Esophagus muscularis mucosa (tissue), 4 donors: ENCODE data around the gene BCHE. TPM values are rescaled to one million over a fixed set of nuclear protein-coding genes. Genes with fewer than 3 reads are reported as not detected.

Experiments used
- DNase-seq: peaks from one replicate; pipeline ENCODE4 v3.0.0-alpha.2; 2017; ENCODE audit errors: extremely low spot score
- H3K27ac ChIP-seq, 4 donors: fragments of 200-600 bp; sonication (generic); replicated peaks in 1 of 4; 1 replicate in 3 of 4; 2 replicates in 1 of 4; pipeline ENCODE4 v1.5.1; 2016 to 2019; ENCODE audit warnings: mild to moderate bottlenecking in 1 of 4
- H3K27me3 ChIP-seq, 4 donors: fragments of 200-600 bp; sonication (generic); one replicate each; pipeline versions ENCODE4 v1.5.1 to v1.6.0; 2016 to 2019
- H3K36me3 ChIP-seq, 4 donors: fragments of 200-600 bp; sonication (generic); one replicate each; pipeline ENCODE4 v1.5.1; 2016 to 2019
- H3K4me1 ChIP-seq, 4 donors: fragments of 200-600 bp; sonication (generic); one replicate each; pipeline ENCODE4 v1.5.1; 2016 to 2019
- H3K4me3 ChIP-seq, 4 donors: fragments of 200-600 bp; sonication (generic); 1 replicate in 2 of 4; 2 replicates in 2 of 4; pipeline ENCODE4 v1.5.1; 2016 to 2019; ENCODE audit warnings: mild to moderate bottlenecking in 4 of 4, moderate library complexity in 1 of 4
- H3K9me3 ChIP-seq, 4 donors: fragments of 200-600 bp; sonication (generic); 1 replicate in 3 of 4; 2 replicates in 1 of 4; pipeline ENCODE4 v1.5.1; 2016 to 2019
- EP300 ChIP-seq: sonication (generic); formaldehyde crosslinking; IDR thresholded peaks from one replicate; pipeline ENCODE4 v1.6.1; 2017; ENCODE audit warnings: antibody characterized with exemption
- POLR2A ChIP-seq: fragments of 450-650 bp; IDR thresholded peaks from one replicate; pipeline ENCODE4 v1.6.1; 2017; ENCODE audit warnings: antibody characterized with exemption, moderate library complexity, mild to moderate bottlenecking, low read depth
- POLR2AphosphoS5 ChIP-seq, 2 donors: sonication (generic); formaldehyde crosslinking; IDR thresholded peaks; one replicate each; pipeline ENCODE4 v1.6.1; 2017; ENCODE audit warnings: antibody characterized with exemption in 2 of 2
- WGBS: methylation state at CpG from one replicate; pipeline ENCODE4 v1.1.5; 2018; 5-methylcytosine and 5-hydroxymethylcytosine counted together
- intact Hi-C: fragments of 100-400 bp; cut with DNase I; formaldehyde crosslinking; loops from one replicate; pipeline ENCODE4 v1.15.1; 2023
- total RNA-seq, 4 donors: library from RNA; depleted of rRNA; stranded (reverse); fragments of >200 nt; gene quantifications; one replicate each; pipeline versions ENCODE4 v1.1.0 to v1.2.1, GENCODE V29; 2016
- TF ChIP-seq, protein P1 (sequence below), 3 experiments: fragments of 200-600 bp in 2 of 3; fragments of 450-650 bp in 1 of 3; sonication (generic) in 2 of 3; IDR thresholded peaks; one replicate each; pipeline ENCODE4 v1.5.1; 2017 to 2019; ENCODE audit warnings: antibody characterized with exemption in 3 of 3, mild to moderate bottlenecking in 2 of 3, moderate library complexity in 1 of 3

BCHE gene
- total RNA-seq, 4 donors from 2014 or later = 46.6 to 71.8 (median 49.0) TPM

DNA sequence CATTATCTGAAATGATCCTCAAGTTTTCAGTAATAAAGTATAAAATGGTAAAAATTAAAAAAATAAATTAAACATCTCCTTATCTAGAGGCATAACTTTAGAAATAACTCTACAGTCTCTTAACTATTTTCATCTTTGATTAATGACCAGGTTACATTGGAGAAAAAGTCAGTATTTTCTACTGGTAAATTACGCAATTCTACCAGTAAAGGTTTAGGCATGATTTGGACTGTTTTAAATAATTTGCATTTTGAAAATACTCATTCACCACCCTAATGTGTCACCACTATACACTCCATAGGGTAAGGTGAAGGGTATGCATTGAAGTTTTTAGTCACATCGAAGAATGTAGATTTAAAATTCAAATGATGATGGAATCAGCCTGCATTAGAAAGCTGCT is 45.9 kb upstream of the BCHE start:
- no peak overlapping the region for H3K27ac ChIP-seq
- no peak for DNase-seq
- WGBS = 90% methylated on average over 2 of the region's 2 CpGs
- H3K9me3 ChIP-seq = no peaks in the 10 kb centered on the region
- no peak overlapping the region for H3K4me3 ChIP-seq
- intact Hi-C loops = no loop called here
- no peaks in the 10 kb centered on the region for H3K36me3 ChIP-seq
- no peak for TF ChIP-seq POLR2AphosphoS5 (IDR thresholded peaks at IDR 0.05)
- H3K27me3 ChIP-seq = no peaks in the 10 kb centered on the region
- H3K4me1 ChIP-seq = no peaks in the 10 kb centered on the region

DNA sequence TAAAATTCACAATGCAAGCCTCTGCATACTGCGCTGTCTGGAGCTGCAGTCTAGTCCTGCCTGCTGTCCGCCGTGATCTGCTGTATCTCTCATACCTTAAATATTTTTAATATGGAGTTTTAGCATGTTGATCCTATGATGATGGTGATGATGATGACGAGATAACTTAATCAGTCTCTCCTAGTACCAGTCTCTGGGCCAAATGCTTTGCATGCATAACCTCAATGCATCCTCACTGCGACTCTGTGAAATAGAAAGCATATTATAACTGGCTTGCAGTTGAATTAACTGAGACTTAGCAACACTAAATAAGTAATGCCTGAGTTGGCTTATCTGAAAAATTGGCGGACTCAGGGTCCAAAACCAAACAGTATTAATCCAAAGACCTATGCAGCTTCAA is 38.4 kb upstream of the BCHE start:
- H3K36me3 ChIP-seq = no peaks in the 10 kb centered on the region
- no peak overlapping the region for H3K4me3 ChIP-seq
- peaks cover 0 to 1% (median 0%) of the 10 kb centered on the region in 4 donors for H3K9me3 ChIP-seq
- no peak for DNase-seq
- no peak overlapping the region for H3K27ac ChIP-seq
- TF ChIP-seq EP300 = no peak
- TF ChIP-seq, protein P1, sequence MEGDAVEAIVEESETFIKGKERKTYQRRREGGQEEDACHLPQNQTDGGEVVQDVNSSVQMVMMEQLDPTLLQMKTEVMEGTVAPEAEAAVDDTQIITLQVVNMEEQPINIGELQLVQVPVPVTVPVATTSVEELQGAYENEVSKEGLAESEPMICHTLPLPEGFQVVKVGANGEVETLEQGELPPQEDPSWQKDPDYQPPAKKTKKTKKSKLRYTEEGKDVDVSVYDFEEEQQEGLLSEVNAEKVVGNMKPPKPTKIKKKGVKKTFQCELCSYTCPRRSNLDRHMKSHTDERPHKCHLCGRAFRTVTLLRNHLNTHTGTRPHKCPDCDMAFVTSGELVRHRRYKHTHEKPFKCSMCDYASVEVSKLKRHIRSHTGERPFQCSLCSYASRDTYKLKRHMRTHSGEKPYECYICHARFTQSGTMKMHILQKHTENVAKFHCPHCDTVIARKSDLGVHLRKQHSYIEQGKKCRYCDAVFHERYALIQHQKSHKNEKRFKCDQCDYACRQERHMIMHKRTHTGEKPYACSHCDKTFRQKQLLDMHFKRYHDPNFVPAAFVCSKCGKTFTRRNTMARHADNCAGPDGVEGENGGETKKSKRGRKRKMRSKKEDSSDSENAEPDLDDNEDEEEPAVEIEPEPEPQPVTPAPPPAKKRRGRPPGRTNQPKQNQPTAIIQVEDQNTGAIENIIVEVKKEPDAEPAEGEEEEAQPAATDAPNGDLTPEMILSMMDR (IDR thresholded peaks at IDR 0.05) = no peak
- no peak for TF ChIP-seq POLR2AphosphoS5 (IDR thresholded peaks at IDR 0.05)
- no peak for TF ChIP-seq POLR2A
- no peaks in the 10 kb centered on the region for H3K27me3 ChIP-seq
- no peaks in the 10 kb centered on the region for H3K4me1 ChIP-seq
- intact Hi-C loops = no loop called here
- 90% methylated on average over 6 of the region's 6 CpGs for WGBS

DNA sequence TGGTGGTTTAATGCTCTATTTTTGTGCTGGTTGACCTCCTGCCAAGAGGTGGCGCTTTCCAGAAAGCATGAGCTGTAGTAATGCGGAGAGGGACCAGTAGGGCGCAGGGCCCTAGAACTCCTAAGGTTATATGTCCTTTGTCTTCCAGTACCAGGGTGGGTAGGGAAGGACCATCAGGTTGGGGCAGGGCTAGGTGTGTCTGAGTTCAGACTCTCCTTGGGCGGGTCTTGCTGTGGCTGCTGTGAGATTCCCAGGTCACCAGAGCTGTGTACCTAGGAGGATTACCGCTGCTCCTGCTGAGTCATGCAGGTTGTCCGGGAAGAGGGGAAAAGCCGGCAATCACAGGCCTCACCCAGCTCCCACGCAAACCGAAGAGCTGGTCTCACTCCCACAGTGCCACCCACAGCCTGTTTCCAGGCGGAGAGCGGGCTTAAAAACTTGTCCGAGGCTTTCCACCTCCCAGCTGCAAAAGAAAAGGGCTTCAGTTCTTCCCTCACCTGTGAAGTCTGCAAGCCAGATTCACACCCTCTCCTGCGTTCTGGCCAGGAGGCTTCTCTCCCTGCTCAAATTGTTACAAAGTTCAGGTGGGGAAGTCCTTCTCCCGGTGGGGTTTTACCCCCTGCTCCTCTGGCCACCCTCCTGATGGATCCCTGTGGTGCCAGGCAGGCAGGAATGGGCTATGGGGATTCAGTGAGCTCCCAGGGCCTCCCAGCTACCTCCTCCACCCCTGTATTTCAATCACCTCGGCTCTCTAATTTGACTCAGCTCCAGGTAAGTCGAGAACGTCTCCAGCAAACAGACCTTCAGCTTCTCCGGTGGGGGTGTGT is 37.7 kb upstream of the BCHE start:
- DNase-seq = no peak
- no peaks in the 10 kb centered on the region for H3K36me3 ChIP-seq
- H3K27ac ChIP-seq = no peak overlapping the region
- 93% methylated on average over 16 of the region's 18 CpGs for WGBS
- H3K4me1 ChIP-seq = no peaks in the 10 kb centered on the region
- peaks cover 0 to 6% (median 0%) of the 10 kb centered on the region in 4 donors for H3K9me3 ChIP-seq
- no peaks in the 10 kb centered on the region for H3K27me3 ChIP-seq
- TF ChIP-seq, protein P1 (IDR thresholded peaks at IDR 0.05) = no peak
- TF ChIP-seq EP300 (no peak), POLR2A (no peak), POLR2AphosphoS5 (IDR thresholded peaks at IDR 0.05) (no peak)
- no peak overlapping the region for H3K4me3 ChIP-seq
- intact Hi-C loops = no loop called here

DNA sequence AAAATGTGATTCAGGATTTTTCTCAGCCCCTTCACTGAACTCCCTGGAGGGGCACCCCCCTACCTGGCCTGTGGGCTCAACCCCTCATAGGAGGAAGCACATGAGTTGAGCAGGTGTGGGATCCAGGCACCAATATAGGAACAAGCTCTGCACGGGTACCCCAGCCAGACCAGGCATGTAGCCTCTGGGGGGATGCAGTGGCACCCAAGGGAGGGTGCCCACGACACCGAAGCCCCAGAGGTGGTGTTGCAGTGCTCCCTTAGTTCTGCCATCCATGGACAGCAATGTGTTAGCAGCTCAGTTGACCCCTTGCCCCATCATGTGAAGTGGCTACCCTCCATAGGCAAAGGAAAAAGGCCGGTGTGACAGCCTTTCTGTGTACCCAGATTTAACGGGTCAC is 30.9 kb upstream of the BCHE start:
- no peak for TF ChIP-seq EP300
- TF ChIP-seq POLR2A = no peak
- TF ChIP-seq POLR2AphosphoS5 (IDR thresholded peaks at IDR 0.05) = no peak
- TF ChIP-seq, protein P1 (IDR thresholded peaks at IDR 0.05) = no peak
- H3K27ac ChIP-seq = no peak overlapping the region
- H3K9me3 ChIP-seq = peaks cover 0 to 6% (median 2%) of the 10 kb centered on the region in 4 donors
- H3K27me3 ChIP-seq = no peaks in the 10 kb centered on the region
- no peak for DNase-seq
- WGBS = 98% methylated on average over 5 of the region's 5 CpGs
- H3K4me3 ChIP-seq = no peak overlapping the region
- H3K4me1 ChIP-seq = no peaks in the 10 kb centered on the region
- intact Hi-C loops = no loop called here
- H3K36me3 ChIP-seq = no peaks in the 10 kb centered on the region

DNA sequence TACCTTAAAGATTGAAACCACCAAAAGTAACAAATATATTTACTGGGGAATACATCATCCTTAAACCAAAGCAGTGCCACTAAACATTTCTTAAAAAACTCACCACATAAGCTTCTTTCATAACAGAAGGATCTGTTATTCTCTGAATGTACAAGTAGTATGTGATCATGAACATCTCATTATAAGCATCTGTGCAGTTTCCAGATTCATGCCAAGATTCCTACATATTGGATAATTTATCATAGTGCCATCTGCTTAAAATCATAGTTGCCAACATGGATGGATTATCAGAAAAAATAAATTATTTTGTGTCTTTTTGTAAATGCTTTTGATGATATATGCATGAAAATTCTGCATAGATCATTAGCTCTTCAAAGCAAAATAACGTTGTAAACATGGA is 21.8 kb upstream of the BCHE start:
- H3K36me3 ChIP-seq = no peaks in the 10 kb centered on the region
- H3K27me3 ChIP-seq = no peaks in the 10 kb centered on the region
- DNase-seq = no peak
- TF ChIP-seq, protein P1 (IDR thresholded peaks at IDR 0.05) = no peak
- TF ChIP-seq POLR2A (no peak), EP300 (no peak), POLR2AphosphoS5 (IDR thresholded peaks at IDR 0.05) (no peak)
- 62% methylated on average over 1 of the region's 1 CpG for WGBS
- H3K4me1 ChIP-seq = no peaks in the 10 kb centered on the region
- no peak overlapping the region for H3K4me3 ChIP-seq
- H3K9me3 ChIP-seq = no peaks in the 10 kb centered on the region
- intact Hi-C loops = no loop called here
- no peak overlapping the region for H3K27ac ChIP-seq
